ENCODE measurements around the gene CRTAC1.
"Not testable (repeated sequence)": the region's sequence is repeated elsewhere in the genome, so short reads cannot be mapped to it uniquely, and the experiment has no call there.

Gene CRTAC1

DNA sequence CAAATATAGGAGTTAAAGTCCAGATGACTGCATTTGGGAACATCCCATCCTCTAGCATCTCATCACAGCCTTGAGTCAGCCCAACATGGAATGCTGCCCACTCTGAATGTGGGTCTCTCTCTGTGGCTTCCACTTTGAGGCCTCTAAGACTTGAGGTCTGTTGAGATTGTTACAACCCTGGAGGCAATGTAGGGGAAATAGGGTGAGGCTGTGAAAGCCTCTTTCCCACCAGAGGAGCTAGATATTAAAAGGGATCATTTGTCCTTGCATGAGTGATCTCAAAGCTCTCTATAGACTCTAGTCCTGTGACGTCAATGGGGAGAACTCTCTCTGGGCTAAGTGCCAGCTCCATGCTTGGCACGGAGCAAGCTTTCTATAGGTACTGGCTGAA lies 187.1 kb downstream of the CRTAC1 start:
- Histone ChIP-seq H3K4me1 (ENCODE audit: insufficient read depth, low read length) (peaks cover 5% of the 10 kb centered on the region), H3K27ac (ENCODE audit: low read depth, low read length) (no peak overlapping the region), H3K27me3 (ENCODE audit: control insufficient read depth in 1 of 2, insufficient read depth in 2 of 2, low read length in 2 of 2) (no peaks in the 10 kb centered on the region), H3K9ac (ENCODE audit: low read length) (no peak overlapping the region), H3K36me3 (ENCODE audit: insufficient read depth, low read length) (no peaks in the 10 kb centered on the region), H3K9me3 (ENCODE audit: low read length) (no peaks in the 10 kb centered on the region), H3K4me3 (ENCODE audit: low read depth in 1 of 2, low read length in 2 of 2) (no peak overlapping the region)

DNA sequence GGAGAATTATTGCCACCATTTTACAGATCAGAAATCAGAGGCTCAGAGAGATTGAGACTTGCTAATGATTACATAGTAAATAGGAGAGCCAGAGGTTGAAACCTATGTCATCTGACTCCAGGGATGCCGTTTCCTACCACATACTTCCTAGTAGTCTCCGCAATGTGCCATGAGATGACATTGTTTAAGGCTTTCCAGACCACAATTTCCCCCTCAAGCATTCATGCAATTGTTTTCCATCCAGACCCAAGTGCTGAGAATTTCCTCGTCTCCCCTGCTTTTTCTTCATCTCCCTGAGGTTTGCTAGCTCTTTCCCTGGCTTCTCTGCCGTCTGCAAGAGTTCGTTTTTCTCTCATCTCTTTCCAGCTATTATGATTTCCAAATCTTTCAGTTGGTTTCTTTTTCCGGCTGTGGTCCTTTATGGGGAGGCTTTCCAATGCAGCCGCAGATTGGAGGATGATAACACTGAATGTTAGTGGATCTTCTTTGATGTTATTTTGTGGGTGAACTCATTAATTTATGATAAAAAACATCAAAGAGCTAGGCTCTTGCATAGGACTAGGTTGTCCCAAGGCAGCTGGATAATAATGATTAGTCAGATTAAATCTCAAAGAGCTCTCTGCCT lies 187.7 kb downstream of the CRTAC1 start:
- H3K4me1 ChIP-seq (ENCODE audit: insufficient read depth, low read length), result peaks cover 5% of the 10 kb centered on the region
- no peaks in the 10 kb centered on the region for H3K27me3 ChIP-seq (ENCODE audit: control insufficient read depth in 1 of 2, insufficient read depth in 2 of 2, low read length in 2 of 2)
- H3K9ac ChIP-seq (ENCODE audit: low read length), result no peak overlapping the region
- no peak overlapping the region for H3K4me3 ChIP-seq (ENCODE audit: low read depth in 1 of 2, low read length in 2 of 2)
- H3K9me3 ChIP-seq (ENCODE audit: low read length), result no peaks in the 10 kb centered on the region
- no peaks in the 10 kb centered on the region for H3K36me3 ChIP-seq (ENCODE audit: insufficient read depth, low read length)
- no peak overlapping the region for H3K27ac ChIP-seq (ENCODE audit: low read depth, low read length)

DNA sequence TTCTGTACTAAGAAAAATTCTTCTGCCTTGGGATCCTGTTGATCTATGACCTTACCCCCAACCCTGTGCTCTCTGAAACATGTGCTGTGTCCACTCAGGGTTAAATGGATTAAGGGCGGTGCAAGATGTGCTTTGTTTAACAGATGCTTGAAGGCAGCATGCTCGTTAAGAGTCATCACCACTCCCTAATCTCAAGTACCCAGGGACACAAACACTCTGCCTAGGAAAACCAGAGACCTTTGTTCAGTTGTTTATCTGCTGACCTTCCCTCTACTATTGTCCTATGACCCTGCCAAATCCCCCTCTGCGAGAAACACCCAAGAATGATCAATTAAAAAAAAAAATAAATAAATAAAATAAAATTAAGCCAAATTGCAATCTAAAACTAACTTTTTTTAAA lies 188.3 kb downstream of the CRTAC1 start:
- H3K9me3 ChIP-seq (ENCODE audit: low read length); H3K4me1 ChIP-seq (ENCODE audit: insufficient read depth, low read length): not testable (repeated sequence)

DNA sequence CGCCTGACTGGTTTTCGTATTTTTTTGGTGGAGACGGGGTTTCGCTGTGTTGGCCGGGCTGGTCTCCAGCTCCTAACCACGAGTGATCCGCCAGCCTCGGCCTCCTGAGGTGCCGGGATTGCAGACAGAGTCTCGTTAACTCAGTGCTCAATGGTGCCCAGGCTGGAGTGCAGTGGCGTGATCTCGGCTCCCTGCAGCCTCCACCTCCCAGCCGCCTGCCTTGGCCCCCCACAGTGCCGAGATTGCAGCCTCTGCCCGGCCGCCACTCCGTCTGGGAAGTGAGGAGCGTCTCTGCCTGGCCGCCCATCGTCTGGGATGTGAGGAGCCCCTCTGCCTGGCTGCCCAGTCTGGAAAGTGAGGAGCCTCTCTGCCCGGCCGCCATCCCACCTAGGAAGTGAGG lies 189.3 kb downstream of the CRTAC1 start:
- H3K9me3 ChIP-seq (ENCODE audit: low read length); H3K36me3 ChIP-seq (ENCODE audit: insufficient read depth, low read length); H3K4me1 ChIP-seq (ENCODE audit: insufficient read depth, low read length); H3K4me3 ChIP-seq (ENCODE audit: low read depth in 1 of 2, low read length in 2 of 2); H3K27ac ChIP-seq (ENCODE audit: low read depth, low read length); H3K9ac ChIP-seq (ENCODE audit: low read length); H3K27me3 ChIP-seq (ENCODE audit: control insufficient read depth in 1 of 2, insufficient read depth in 2 of 2, low read length in 2 of 2): not testable (repeated sequence)

More for the DNA sequence above, 188.3 kb downstream of the CRTAC1 start:
- not testable (repeated sequence) for H3K27me3 ChIP-seq (ENCODE audit: control insufficient read depth in 1 of 2, insufficient read depth in 2 of 2, low read length in 2 of 2); H3K27ac ChIP-seq (ENCODE audit: low read depth, low read length); H3K9ac ChIP-seq (ENCODE audit: low read length); H3K36me3 ChIP-seq (ENCODE audit: insufficient read depth, low read length); H3K4me3 ChIP-seq (ENCODE audit: low read depth in 1 of 2, low read length in 2 of 2)

DNA sequence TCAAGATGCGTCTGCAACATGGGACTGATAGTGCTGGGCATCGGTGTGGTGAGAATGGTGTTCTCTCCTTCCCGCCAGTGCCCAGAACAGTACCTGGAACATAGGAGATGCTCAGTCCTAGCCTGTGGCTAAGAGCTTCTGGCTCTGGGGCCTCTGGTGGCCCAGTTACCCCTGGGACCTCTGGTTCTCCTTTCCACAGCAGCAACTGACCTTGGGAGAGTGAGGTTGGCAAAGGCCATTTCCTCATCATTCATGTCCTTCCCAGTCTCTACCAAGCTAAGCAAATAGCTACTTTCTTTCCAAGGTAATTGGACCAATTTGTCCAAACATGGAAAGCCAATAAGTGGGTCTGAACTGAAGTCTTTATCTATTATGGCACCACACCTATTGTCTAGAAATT lies 192.3 kb downstream of the CRTAC1 start:
- Histone ChIP-seq H3K4me1 (ENCODE audit: insufficient read depth, low read length) (peaks cover 5% of the 10 kb centered on the region), H3K27me3 (ENCODE audit: control insufficient read depth in 1 of 2, insufficient read depth in 2 of 2, low read length in 2 of 2) (no peaks in the 10 kb centered on the region), H3K36me3 (ENCODE audit: insufficient read depth, low read length) (no peaks in the 10 kb centered on the region), H3K4me3 (ENCODE audit: low read depth in 1 of 2, low read length in 2 of 2) (no peak overlapping the region), H3K9me3 (ENCODE audit: low read length) (no peaks in the 10 kb centered on the region), H3K9ac (ENCODE audit: low read length) (no peak overlapping the region), H3K27ac (ENCODE audit: low read depth, low read length) (no peak overlapping the region)

DNA sequence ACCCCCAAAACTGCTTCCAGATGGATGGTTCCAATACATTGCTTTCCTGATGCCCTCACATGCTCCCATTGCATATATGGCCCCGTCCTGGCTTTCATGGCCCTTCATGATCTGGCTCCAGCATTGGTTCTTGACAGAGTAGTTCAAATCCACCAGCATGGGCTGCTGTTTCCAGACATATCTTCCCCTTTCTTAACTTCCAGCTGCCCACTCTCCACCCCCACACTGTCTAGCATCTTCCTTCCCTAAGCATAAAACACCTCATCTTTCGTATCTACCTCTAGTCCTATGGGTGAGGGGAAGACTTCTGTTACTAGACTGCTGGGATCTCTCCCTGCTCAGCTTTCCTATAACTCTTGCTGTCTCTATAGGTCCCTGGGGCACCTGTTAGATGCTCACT lies 194.0 kb downstream of the CRTAC1 start:
- Histone ChIP-seq H3K36me3 (ENCODE audit: insufficient read depth, low read length) (no peaks in the 10 kb centered on the region), H3K9me3 (ENCODE audit: low read length) (no peaks in the 10 kb centered on the region), H3K27me3 (ENCODE audit: control insufficient read depth in 1 of 2, insufficient read depth in 2 of 2, low read length in 2 of 2) (no peaks in the 10 kb centered on the region), H3K4me3 (ENCODE audit: low read depth in 1 of 2, low read length in 2 of 2) (no peak overlapping the region), H3K4me1 (ENCODE audit: insufficient read depth, low read length) (peaks cover 5% of the 10 kb centered on the region), H3K27ac (ENCODE audit: low read depth, low read length) (no peak overlapping the region), H3K9ac (ENCODE audit: low read length) (no peak overlapping the region)

DNA sequence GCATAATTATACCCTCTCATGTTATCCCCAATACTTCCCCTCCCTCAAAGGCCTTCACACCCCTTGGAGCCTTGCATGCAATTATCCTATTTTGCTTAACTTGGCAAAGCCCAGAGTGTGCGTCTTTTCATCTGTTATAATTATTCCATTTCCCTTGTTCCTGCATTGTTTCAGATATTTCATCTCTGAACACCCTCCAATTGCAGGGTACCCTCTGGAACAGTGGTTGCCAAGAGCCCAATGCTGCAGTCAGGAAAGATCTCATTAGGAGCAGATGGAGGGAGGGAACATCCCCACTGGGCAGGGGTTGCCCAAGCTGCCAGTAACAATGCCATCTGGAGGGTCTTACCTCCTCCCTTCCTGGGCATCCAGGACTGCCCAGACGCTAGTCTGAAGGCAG lies 199.2 kb downstream of the CRTAC1 start:
- Histone ChIP-seq H3K4me1 (ENCODE audit: insufficient read depth, low read length) (no peaks in the 10 kb centered on the region), H3K36me3 (ENCODE audit: insufficient read depth, low read length) (no peaks in the 10 kb centered on the region), H3K4me3 (ENCODE audit: low read depth in 1 of 2, low read length in 2 of 2) (no peak overlapping the region), H3K9me3 (ENCODE audit: low read length) (no peaks in the 10 kb centered on the region), H3K27me3 (ENCODE audit: control insufficient read depth in 1 of 2, insufficient read depth in 2 of 2, low read length in 2 of 2) (no peaks in the 10 kb centered on the region), H3K27ac (ENCODE audit: low read depth, low read length) (no peak overlapping the region), H3K9ac (ENCODE audit: low read length) (no peak overlapping the region)

DNA sequence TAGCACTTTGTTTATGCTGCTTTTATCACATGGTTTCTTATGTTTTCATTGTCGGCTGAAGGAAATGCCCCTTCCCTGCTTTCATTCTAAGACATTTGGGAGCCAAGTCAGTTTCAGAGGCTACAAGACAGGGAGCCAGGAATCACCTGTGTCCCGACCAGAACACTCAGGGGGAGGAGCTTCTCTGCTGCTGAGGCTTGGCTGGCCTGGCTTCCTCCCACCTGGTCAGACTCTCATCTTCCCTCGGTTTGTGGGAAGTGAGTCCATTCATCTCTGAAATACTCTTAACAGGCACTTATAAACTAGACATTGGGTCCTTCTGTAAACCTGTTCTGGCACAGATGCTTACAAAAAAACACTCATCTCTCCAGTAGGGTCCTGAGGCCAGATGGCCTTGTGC lies 200.4 kb downstream of the CRTAC1 start:
- no peaks in the 10 kb centered on the region for H3K27me3 ChIP-seq (ENCODE audit: control insufficient read depth in 1 of 2, insufficient read depth in 2 of 2, low read length in 2 of 2)
- H3K36me3 ChIP-seq (ENCODE audit: insufficient read depth, low read length), result no peaks in the 10 kb centered on the region
- no peak overlapping the region for H3K27ac ChIP-seq (ENCODE audit: low read depth, low read length)
- no peak overlapping the region for H3K4me3 ChIP-seq (ENCODE audit: low read depth in 1 of 2, low read length in 2 of 2)
- no peaks in the 10 kb centered on the region for H3K4me1 ChIP-seq (ENCODE audit: insufficient read depth, low read length)
- no peaks in the 10 kb centered on the region for H3K9me3 ChIP-seq (ENCODE audit: low read length)
- no peak overlapping the region for H3K9ac ChIP-seq (ENCODE audit: low read length)

DNA sequence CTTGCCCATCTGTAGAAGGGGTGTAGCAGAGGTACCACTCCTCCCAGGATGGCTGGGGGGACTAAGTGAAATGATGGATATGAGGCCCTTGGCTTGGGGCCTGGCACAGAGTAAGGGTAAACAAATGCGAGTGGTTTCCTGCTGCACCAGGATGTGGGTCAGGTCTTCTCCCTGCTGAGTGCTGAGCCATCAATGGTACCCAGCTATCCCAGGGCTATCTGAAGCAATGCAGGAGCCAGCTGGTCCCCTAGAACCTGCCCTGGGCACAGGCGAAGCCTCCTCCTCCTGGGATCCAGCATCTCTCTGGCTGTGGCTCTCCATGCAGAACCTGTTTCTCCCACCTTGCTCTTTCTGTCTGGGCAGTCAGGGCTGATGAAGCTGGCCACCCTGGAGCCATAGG lies 201.7 kb downstream of the CRTAC1 start:
- Histone ChIP-seq H3K9ac (ENCODE audit: low read length) (no peak overlapping the region), H3K9me3 (ENCODE audit: low read length) (no peaks in the 10 kb centered on the region), H3K27me3 (ENCODE audit: control insufficient read depth in 1 of 2, insufficient read depth in 2 of 2, low read length in 2 of 2) (peaks cover 0 to 1% of the 10 kb centered on the region in 2 donors), H3K4me3 (ENCODE audit: low read depth in 1 of 2, low read length in 2 of 2) (no peak overlapping the region), H3K4me1 (ENCODE audit: insufficient read depth, low read length) (no peaks in the 10 kb centered on the region), H3K27ac (ENCODE audit: low read depth, low read length) (no peak overlapping the region), H3K36me3 (ENCODE audit: insufficient read depth, low read length) (no peaks in the 10 kb centered on the region)

DNA sequence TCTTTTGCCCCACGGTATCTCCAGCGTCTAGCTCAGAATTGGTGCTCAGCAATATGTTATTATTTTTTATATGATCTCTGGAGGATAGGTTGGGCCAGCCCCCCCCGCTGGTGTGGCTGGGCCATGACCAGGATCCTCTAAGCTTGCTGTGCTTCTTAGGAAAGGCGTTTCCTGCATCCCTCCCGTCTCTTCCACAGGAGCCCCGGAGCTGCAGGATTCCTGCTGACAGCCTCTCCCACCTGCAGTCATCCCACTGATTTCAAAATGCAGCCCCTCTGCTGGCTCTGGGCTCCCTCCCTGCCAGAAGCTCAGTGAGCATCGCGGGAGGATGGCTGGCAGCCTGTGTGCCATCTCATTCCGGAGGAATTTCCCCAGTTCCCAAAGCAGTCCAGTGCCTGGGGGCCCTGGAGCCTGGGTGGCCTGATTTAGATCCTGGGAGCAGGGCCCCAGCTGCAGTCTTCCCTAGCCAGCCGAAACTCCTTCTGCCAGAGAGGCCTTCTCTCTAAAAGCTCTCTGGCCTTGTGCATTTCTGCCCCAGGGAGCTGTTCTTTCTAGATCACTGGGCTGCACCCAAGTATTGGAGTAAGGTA lies 202.6 kb downstream of the CRTAC1 start:
- Histone ChIP-seq H3K36me3 (ENCODE audit: insufficient read depth, low read length) (no peaks in the 10 kb centered on the region), H3K27me3 (ENCODE audit: control insufficient read depth in 1 of 2, insufficient read depth in 2 of 2, low read length in 2 of 2) (peaks cover 0 to 6% of the 10 kb centered on the region in 2 donors), H3K9ac (ENCODE audit: low read length) (no peak overlapping the region), H3K27ac (ENCODE audit: low read depth, low read length) (no peak overlapping the region), H3K4me3 (ENCODE audit: low read depth in 1 of 2, low read length in 2 of 2) (no peak overlapping the region), H3K9me3 (ENCODE audit: low read length) (no peaks in the 10 kb centered on the region), H3K4me1 (ENCODE audit: insufficient read depth, low read length) (no peaks in the 10 kb centered on the region)

DNA sequence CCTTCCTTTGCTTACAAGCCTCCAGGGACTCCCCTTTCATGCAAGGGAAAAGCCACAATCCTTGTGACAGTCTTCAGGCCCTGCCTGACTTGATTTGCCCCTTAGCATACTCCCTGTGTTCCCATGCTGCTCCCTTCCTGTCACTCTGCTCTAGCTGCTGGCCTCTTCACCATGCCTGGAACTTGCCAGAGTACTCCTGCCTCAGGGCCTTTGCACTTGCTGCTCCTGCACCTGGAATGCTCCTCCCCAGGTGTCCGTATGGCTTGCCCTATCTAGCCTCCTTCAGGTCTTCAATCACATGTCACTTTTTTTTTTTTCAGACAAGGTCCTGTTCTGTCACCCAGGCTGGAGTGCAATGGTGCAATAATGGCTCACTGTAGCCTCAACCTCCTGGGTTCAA lies 203.5 kb downstream of the CRTAC1 start:
- Histone ChIP-seq H3K36me3 (ENCODE audit: insufficient read depth, low read length) (no peaks in the 10 kb centered on the region), H3K9ac (ENCODE audit: low read length) (no peak overlapping the region), H3K27ac (ENCODE audit: low read depth, low read length) (no peak overlapping the region), H3K4me1 (ENCODE audit: insufficient read depth, low read length) (no peaks in the 10 kb centered on the region), H3K4me3 (ENCODE audit: low read depth in 1 of 2, low read length in 2 of 2) (no peak overlapping the region), H3K9me3 (ENCODE audit: low read length) (no peaks in the 10 kb centered on the region), H3K27me3 (ENCODE audit: control insufficient read depth in 1 of 2, insufficient read depth in 2 of 2, low read length in 2 of 2) (peaks cover 0 to 6% of the 10 kb centered on the region in 2 donors)

DNA sequence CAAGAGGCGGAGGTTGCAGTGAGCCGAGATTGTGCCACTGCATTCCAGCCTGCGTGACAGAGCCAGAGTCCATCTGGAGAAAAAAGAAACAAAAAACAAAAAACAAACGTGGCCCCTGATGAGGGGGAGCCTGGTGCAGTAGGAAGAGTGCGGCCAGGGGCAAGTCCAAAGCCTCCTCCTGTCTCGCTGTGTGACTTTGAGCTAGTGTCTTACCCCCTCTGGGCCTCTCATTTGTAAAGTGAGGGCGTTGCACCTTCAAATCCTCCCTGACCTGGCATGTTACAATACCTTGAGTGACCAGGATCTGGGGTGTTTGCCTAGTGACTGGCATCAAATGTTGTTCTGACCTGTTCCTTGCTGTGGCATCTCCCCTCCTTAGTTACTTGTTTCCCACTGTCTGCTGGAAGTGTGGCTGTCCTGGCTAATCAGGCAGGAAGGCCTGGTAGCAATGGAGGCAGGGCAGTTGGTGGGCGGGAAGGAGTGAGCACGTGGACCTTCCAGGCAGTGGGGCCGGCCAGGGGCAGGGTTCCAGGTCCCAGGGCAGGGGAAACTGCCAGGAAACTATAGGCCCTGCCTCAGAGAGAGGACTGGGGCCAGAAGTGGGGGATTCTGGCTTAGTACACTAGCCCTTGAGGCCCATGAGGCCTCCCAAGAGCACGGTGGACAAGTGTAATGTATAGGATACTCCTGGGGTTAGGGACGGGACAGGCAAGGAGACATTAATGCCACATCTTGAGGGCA lies 205.2 kb downstream of the CRTAC1 start:
- Histone ChIP-seq H3K36me3 (ENCODE audit: insufficient read depth, low read length) (no peaks in the 10 kb centered on the region), H3K4me3 (ENCODE audit: low read depth in 1 of 2, low read length in 2 of 2) (no peak overlapping the region), H3K9me3 (ENCODE audit: low read length) (no peaks in the 10 kb centered on the region), H3K4me1 (ENCODE audit: insufficient read depth, low read length) (no peaks in the 10 kb centered on the region), H3K27me3 (ENCODE audit: control insufficient read depth in 1 of 2, insufficient read depth in 2 of 2, low read length in 2 of 2) (peaks cover 0 to 6% of the 10 kb centered on the region in 2 donors), H3K9ac (ENCODE audit: low read length) (no peak overlapping the region), H3K27ac (ENCODE audit: low read depth, low read length) (no peak overlapping the region)

Data from muscle layer of colon (tissue), 2 donors.